G401.6 (cell line): ENCODE measurements around the gene DSN1.
A peak's percentile ranks its signal among the peaks of the same experiment; 100 is the strongest.
"Not testable (repeated sequence)": the region's sequence is repeated elsewhere in the genome, so short reads cannot be mapped to it uniquely, and the experiment has no call there.

ENCODE experiments used
- FAIRE-seq: peaks from 2 replicates; lab custom pipeline; 2012; peaks lifted over from hg19 to GRCh38; lab: Jason Lieb, UNC

Gene DSN1, protein sequence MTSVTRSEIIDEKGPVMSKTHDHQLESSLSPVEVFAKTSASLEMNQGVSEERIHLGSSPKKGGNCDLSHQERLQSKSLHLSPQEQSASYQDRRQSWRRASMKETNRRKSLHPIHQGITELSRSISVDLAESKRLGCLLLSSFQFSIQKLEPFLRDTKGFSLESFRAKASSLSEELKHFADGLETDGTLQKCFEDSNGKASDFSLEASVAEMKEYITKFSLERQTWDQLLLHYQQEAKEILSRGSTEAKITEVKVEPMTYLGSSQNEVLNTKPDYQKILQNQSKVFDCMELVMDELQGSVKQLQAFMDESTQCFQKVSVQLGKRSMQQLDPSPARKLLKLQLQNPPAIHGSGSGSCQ

DNA sequence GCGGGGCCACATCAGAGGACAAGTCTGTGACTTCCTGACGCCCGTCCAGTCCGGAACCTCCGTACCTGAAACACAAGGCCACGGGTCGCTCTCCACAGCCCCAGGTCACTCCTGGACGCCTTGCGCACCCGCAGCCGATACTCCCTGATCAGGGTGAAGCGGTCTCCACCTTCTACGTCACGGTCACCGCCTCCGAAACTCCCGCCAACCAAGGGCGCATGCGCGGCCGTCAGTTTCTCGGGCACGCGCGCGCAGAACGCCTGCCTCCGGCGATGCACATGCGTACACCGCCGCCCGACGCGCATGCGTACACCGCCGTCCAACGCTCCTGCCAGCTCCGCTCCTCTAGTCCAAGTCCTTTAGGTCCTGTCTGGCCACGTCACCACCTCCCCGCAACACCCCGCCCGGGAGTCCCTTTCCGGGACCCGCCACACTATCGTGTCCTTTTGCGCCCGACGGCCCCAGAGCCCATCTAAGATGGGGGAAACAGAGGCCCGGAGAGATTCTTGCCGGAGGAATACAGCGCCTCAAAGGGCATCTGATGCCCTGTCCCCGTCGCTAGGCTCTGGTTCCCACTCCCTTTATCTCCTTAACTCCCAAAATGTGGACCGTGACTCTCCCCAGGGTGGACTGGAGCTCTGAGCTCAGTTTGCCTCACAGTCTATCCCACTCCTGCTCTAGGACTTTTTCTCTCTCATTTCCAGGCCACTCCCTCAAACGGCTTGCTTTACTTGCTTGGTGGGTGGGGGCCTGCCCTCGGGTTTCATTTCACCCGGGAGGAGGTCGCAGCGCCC lies at the start of gene DSN1:
Gene DSN1, minus strand, starts transcription at position 167 of the 794 bp plus-strand sequence. CDS start 2,305 bp downstream, outside the sequence.
- peak; percentile 82 for FAIRE-seq

GRCh38 chr20:36823121-36823520 lies 49.6 kb upstream of the DSN1 start:
- no peak for FAIRE-seq

DNA sequence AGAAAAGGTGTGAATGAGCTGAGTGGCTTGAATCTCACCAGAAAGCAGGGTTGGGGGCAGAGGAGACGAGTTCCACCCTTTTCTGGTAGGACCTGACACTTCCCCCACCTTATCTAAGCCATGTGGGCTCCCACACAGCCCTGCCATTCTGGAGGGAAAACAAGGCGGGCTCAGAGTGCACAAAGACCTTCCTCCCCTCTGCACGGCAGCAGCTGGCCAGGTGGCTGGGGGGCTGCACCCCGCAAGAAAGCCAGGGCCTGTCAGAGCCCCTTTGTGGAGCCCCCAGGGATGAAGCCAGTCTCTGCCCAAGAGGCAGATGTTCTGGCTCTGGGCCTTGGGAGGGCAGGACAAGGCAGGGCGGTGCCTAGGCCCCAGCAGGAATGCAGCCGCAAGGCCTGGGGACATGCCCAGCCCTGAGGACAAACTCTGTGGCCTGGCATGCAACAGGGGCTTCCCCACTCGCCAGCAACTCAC lies 48.4 kb upstream of the DSN1 start:
- no peak for FAIRE-seq

DNA sequence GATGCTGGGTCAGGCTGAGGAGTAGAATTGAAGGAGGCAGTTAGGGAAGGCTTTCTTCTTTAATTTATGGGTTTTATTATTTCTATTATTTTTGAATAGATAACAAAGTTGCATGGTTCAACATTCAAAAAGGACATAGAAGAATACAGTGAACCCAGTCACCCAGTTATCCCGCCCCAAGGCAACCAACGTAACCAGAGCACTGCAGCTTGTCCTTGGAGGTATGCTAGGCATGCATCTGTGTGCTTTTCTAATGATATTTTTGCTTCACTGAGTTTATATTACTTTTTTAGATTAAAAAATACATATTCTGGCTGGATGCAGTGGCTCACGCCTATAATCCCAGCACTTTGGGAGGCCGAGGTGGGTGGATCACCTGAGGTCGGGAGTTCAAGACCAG lies 47.4 kb upstream of the DSN1 start:
- no peak for FAIRE-seq

GRCh38 chr20:36820073-36820472 lies 46.5 kb upstream of the DSN1 start:
- FAIRE-seq: no peak

GRCh38 chr20:36819659-36820058 lies 46.1 kb upstream of the DSN1 start:
- no peak for FAIRE-seq

DNA sequence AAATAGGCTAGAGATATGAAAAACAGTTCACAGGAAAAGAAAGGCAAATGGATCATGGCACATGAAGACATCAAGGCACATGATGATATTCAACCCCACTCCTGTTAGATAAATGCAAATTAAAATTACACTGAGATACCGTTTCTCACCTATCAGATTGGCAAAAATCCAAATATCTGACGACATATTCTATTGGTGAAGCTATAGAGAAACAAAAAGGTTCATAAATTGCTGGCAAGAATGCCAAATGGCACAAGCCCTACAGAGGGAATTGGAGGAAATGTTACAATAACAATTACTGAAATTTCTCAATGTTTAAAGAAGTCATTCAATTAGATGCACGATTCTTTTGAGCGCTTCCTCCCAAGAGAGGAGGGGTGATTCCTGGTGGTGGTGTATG lies 45.3 kb upstream of the DSN1 start:
- no peak for FAIRE-seq

DNA sequence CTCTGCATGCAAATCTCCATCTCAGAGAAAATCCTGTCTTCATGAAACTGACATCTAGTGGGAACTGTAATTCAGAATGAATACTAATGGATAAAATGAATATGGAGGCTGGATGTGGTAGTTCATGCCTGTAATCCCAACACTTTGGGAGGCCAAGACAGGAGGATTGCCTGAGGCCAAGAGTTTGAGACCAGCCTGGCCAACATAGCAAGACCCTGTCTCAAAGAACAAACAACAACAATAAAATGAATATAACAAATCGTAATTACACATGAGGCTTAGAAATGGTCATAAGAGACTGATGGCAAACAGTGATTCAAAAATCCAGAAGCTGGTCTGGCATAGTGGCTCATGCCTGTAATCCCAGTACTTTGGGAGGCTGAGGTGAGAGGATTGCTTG lies 44.6 kb upstream of the DSN1 start:
- FAIRE-seq: no peak

DNA sequence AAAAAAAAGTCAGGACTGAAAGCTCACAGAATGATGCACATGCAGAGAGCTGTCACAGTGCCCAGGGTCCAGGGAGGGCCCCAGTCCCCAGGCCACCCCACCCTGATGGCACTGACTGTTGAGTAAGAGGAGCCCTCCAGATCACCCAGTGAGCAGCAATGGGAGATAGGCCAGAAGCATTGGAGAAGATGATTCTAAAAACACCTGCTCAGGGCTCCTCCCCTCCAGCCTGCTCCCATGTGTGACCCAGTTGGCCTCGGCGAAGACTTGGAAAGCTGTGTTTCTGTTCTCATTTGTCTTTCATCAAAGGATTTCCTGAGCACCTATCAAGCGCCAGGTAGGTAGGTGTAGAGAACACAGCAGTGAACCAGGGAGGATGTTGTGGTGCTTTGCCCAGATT lies 43.9 kb upstream of the DSN1 start:
- FAIRE-seq: no peak

GRCh38 chr20:36815454-36816091 lies 42.0 kb upstream of the DSN1 start:
- no peak for FAIRE-seq

- no peak for FAIRE-seq
Observed at GRCh38 chr20:36812594-36813463, 39.3 kb upstream of the DSN1 start.

- no peak for FAIRE-seq
Observed at GRCh38 chr20:36808317-36809257, 35.0 kb upstream of the DSN1 start.

DNA sequence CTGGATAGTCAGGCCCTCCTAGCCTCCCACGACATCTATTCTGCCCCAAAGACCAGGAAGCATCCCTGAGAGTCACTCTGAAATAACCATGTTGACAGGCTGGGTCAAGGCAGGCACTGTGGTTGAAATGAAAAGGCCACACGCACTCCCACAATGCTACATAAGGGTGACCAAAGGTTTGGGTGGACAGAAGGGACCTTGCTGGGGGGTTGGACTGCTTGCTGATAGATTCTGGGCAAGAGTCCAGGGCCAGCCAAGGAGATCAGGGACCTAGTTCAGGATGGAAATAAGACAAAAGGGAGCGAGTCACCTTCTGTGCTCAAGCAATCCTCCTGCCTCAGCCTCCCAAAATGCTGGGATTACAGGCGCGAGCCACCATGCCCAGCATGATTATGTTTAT lies 32.5 kb upstream of the DSN1 start:
- FAIRE-seq: no peak

GRCh38 chr20:36805396-36805795 lies 31.8 kb upstream of the DSN1 start:
- FAIRE-seq: no peak

GRCh38 chr20:36804425-36804824 lies 30.9 kb upstream of the DSN1 start:
- FAIRE-seq: no peak

DNA sequence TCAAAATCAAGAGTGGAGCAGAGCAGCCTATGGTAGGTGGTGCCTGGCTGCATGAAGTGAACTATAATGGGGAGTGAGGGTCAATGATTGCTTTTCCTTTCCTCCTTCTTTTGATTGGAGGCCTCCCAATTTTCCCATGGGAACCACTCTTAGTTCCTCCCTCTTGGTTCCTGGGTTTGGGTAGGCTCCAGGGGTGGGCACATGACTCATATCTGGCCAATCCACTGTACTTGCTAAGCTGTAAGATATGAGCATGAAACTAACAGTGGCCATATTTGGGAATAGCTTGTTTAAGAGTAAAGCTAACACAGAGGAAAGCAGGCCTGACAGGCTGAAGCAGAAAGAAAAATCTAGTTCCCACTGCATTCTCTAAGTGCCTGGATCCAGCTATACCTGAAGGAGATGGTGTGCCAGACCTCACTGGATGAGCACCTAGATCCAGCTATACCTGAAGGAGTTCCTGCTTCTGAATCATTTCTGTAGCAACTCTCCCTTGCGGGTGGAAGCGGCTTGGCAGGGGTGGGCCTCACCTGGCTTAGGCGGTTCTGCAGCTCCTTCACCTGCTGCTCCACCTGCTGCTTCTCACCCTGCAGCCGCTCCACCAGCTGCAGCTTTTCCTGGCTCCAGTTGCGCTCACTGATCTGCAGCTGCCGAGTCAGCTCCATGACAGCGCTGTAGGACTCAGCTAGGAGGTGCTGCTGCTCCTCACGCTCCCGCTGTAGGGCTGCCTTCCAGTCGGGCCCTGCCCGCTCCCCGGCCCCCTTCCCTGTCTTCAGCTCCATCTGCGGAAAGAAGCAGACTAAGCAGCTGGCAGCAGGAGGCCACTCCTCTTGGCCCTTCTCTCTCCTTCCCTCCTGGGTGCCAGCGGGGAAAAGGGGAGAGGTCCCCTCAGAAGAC lies 29.0 kb upstream of the DSN1 start:
- FAIRE-seq: no peak

DNA sequence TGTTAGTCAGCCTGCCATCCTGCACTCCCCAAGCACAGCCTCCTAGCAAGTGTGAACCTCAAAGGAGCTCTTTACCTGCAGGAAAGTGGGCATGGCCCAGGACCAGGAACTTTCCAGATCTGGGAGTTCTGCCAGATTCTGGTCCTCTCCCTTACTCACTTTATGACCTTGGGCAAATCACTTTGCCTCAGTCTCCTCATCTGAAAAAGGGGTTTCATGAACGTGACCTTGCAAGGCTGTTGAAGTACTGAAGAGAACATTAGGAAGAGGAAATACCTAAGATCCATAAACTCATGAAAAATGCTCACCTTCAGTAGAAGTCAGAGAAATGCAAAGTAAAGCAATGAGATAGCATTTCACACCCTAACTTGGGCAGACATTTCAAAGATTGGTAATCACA lies 26.8 kb upstream of the DSN1 start:
- no peak for FAIRE-seq

GRCh38 chr20:36799313-36799712 lies 25.8 kb upstream of the DSN1 start:
- not testable (repeated sequence) for FAIRE-seq

DNA sequence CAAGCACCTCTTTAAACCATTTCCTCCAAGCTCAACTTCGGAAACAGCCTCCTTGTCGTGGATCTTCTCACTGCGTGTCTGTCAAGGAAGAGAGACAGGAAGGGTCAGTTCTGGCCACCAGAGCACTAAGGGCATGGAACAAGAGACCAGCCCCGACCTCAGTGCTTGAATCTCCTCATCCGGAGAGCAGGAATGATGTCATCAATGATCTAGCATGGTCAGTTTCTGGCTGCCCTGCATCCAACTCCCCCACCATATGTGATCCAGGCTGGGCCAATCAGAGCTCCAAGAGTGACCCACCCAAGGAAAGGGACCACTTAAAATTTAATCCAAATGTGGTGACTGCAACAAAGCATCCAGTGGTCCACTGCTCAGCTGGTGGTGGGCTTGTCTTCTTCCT lies 23.3 kb upstream of the DSN1 start:
- FAIRE-seq: no peak

DNA sequence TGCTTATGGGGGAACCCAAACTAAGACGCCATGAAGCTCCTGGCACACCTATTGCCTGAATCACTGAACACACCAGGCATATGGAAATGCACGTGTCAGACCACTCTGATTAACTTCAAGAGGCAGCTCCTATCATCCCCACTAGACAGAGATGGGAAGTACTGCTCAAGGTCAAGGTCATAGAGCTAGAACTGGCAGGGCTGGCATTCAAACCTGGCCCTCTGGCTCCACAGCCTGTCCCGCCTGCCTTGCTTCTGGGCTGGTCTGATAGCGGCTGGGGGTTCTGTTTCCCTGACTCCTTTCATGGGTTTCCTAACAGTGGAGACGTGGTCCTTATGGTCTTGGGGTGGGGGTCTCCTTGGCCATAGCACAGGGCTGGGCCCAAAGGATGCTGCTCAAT lies 22.6 kb upstream of the DSN1 start:
- FAIRE-seq: no peak
